Large intestine (tissue), 3 donors: ENCODE results near the gene FZR1. TPM values are rescaled to one million over a fixed set of nuclear protein-coding genes. Genes with fewer than 3 reads are reported as not detected.

ENCODE experiments used
- DNase-seq, 2 donors: peaks; one replicate each; pipeline versions ENCODE4 v3.0.0 to v3.0.0-alpha.2; 2013
- H3K27ac ChIP-seq: one replicate; pipeline ENCODE4 v1.5.1; 2013; ENCODE audit warnings: low read length
- H3K27me3 ChIP-seq: 2 replicates; pipeline ENCODE4 v1.6.1; 2013; ENCODE audit warnings: low read length; ENCODE audit not compliant: control insufficient read depth, insufficient read depth
- H3K36me3 ChIP-seq: 2 replicates; pipeline ENCODE4 v1.6.1; 2013; ENCODE audit warnings: low read length; ENCODE audit not compliant: control insufficient read depth, insufficient read depth
- H3K4me1 ChIP-seq: one replicate; pipeline ENCODE4 v1.6.1; 2013; ENCODE audit warnings: low read length; ENCODE audit not compliant: control insufficient read depth, insufficient read depth
- H3K4me3 ChIP-seq: one replicate; pipeline ENCODE4 v1.5.1; 2013; ENCODE audit warnings: low read length
- H3K9me3 ChIP-seq: one replicate; pipeline ENCODE4 v1.6.1; 2013; ENCODE audit warnings: mild to moderate bottlenecking, low read depth, low read length, moderate library complexity; ENCODE audit not compliant: control insufficient read depth
- WGBS: methylation state at CpG from one replicate; pipeline ENCODE4 v1.1.5; 2013; ENCODE audit warnings: low lambda C conversion rate; ENCODE audit not compliant: insufficient coverage; 5-methylcytosine and 5-hydroxymethylcytosine counted together
- polyA plus RNA-seq: library from polyadenylated mRNA; unstranded; fragments of 120-200 nt; gene quantifications from one replicate; pipeline ENCODE4 v1.2.1, GENCODE V29; 2013

Gene FZR1
- polyA plus RNA-seq, 1 donor: 42.5 TPM

- whole genome bisulfite sequencing: no CpG with 5 or more reads among the region's 22 CpGs
- H3K4me1 ChIP-seq: no peaks in the 10 kb centered on the region
- DNase-seq: no peak
- peaks cover 7% of the 10 kb centered on the region for H3K9me3 ChIP-seq
- no peak overlapping the region for H3K27ac ChIP-seq
- no peak overlapping the region for H3K4me3 ChIP-seq
- H3K36me3 ChIP-seq: peaks cover 53% of the 10 kb centered on the region
- no peaks in the 10 kb centered on the region for H3K27me3 ChIP-seq
Measured at GRCh38 chr19:3537438-3538240, 31.5 kb downstream of the FZR1 start.

GRCh38 chr19:3538258-3538929 lies 32.3 kb downstream of the FZR1 start:
- no peak for DNase-seq
- Histone ChIP-seq H3K27me3 (no peaks in the 10 kb centered on the region), H3K27ac (no peak overlapping the region), H3K4me3 (no peak overlapping the region), H3K4me1 (no peaks in the 10 kb centered on the region), H3K36me3 (peaks cover 46% of the 10 kb centered on the region), H3K9me3 (peaks cover 5% of the 10 kb centered on the region)
- WGBS: no CpG with 5 or more reads among the region's 25 CpGs

GRCh38 chr19:3538965-3539755 lies 33.0 kb downstream of the FZR1 start, which contains the start of gene TEKTIP1:
Gene TEKTIP1, plus strand, starts transcription at chr19:3539174. Its CDS starts 4 bp downstream, at chr19:3539178.
- no CpG with 5 or more reads among the region's 28 CpGs for WGBS
- Histone ChIP-seq H3K9me3 (peaks cover 5% of the 10 kb centered on the region), H3K4me3 (no peak within 1 kb of the TSS), H3K4me1 (no peaks in the 10 kb centered on the region), H3K27ac (no peak within 1 kb of the TSS), H3K27me3 (no peaks in the 10 kb centered on the region), H3K36me3 (peaks cover 41% of the 10 kb centered on the region)
- DNase-seq: no peak

- H3K9me3 ChIP-seq: peaks cover 5% of the 10 kb centered on the region
- H3K27ac ChIP-seq: no peak overlapping the region
- no peak for DNase-seq
- H3K27me3 ChIP-seq: no peaks in the 10 kb centered on the region
- H3K4me3 ChIP-seq: no peak overlapping the region
- no peaks in the 10 kb centered on the region for H3K4me1 ChIP-seq
- WGBS: no CpG with 5 or more reads among the region's 1 CpG
- H3K36me3 ChIP-seq: peaks cover 38% of the 10 kb centered on the region
Measured at GRCh38 chr19:3539756-3540118, 33.6 kb downstream of the FZR1 start.

GRCh38 chr19:3543150-3544057 lies 37.3 kb downstream of the FZR1 start:
- no peak for DNase-seq
- Histone ChIP-seq H3K9me3 (peaks cover 7% of the 10 kb centered on the region), H3K4me3 (no peak overlapping the region), H3K36me3 (peaks cover 17% of the 10 kb centered on the region), H3K4me1 (no peaks in the 10 kb centered on the region), H3K27me3 (no peaks in the 10 kb centered on the region), H3K27ac (no peak overlapping the region)
- WGBS: no CpG with 5 or more reads among the region's 47 CpGs

GRCh38 chr19:3544058-3544376 lies 37.9 kb downstream of the FZR1 start:
- Histone ChIP-seq H3K9me3 (peaks cover 7% of the 10 kb centered on the region), H3K4me1 (no peaks in the 10 kb centered on the region), H3K36me3 (peaks cover 17% of the 10 kb centered on the region), H3K4me3 (no peak overlapping the region), H3K27ac (no peak overlapping the region), H3K27me3 (no peaks in the 10 kb centered on the region)
- WGBS: no CpG with 5 or more reads among the region's 9 CpGs
- no peak for DNase-seq

GRCh38 chr19:3544742-3545668 lies 38.9 kb downstream of the FZR1 start:
- H3K27ac ChIP-seq: no peak overlapping the region
- peaks cover 2% of the 10 kb centered on the region for H3K9me3 ChIP-seq
- peaks cover 11% of the 10 kb centered on the region for H3K36me3 ChIP-seq
- no peaks in the 10 kb centered on the region for H3K4me1 ChIP-seq
- H3K4me3 ChIP-seq: no peak overlapping the region
- H3K27me3 ChIP-seq: no peaks in the 10 kb centered on the region
- DNase-seq: peak in 1 of 2 donors; percentile 26
- WGBS: no CpG with 5 or more reads among the region's 30 CpGs

- 83% methylated on average over 2 of the region's 10 CpGs for WGBS
- Histone ChIP-seq H3K9me3 (peaks cover 2% of the 10 kb centered on the region), H3K4me1 (no peaks in the 10 kb centered on the region), H3K27ac (no peak overlapping the region), H3K4me3 (no peak overlapping the region), H3K36me3 (peaks cover 11% of the 10 kb centered on the region), H3K27me3 (no peaks in the 10 kb centered on the region)
- DNase-seq: no peak
Measured at GRCh38 chr19:3545669-3546034, 39.5 kb downstream of the FZR1 start.

- H3K36me3 ChIP-seq: peaks cover 11% of the 10 kb centered on the region
- H3K4me3 ChIP-seq: no peak overlapping the region
- WGBS: no CpG with 5 or more reads among the region's 23 CpGs
- H3K4me1 ChIP-seq: no peaks in the 10 kb centered on the region
- H3K9me3 ChIP-seq: peaks cover 2% of the 10 kb centered on the region
- H3K27me3 ChIP-seq: no peaks in the 10 kb centered on the region
- H3K27ac ChIP-seq: no peak overlapping the region
- DNase-seq: no peak
Measured at GRCh38 chr19:3546119-3546518, 40.0 kb downstream of the FZR1 start.
